Esophagus muscularis mucosa (tissue), 3 donors: ENCODE data around the gene FAM107B.

Experiments
- CTCF ChIP-seq, 3 experiments: fragments of 200-600 bp in 2 of 3; fragments of 450-650 bp in 1 of 3; sonication (generic) in 2 of 3; IDR thresholded peaks; one replicate each; pipeline ENCODE4 v1.5.1; 2017 to 2019; ENCODE audit warnings: antibody characterized with exemption in 3 of 3, mild to moderate bottlenecking in 2 of 3, moderate library complexity in 1 of 3
- POLR2A ChIP-seq: fragments of 450-650 bp; IDR thresholded peaks from one replicate; pipeline ENCODE4 v1.6.1; 2017; ENCODE audit warnings: antibody characterized with exemption, moderate library complexity, mild to moderate bottlenecking, low read depth
- POLR2AphosphoS5 ChIP-seq, 2 donors: sonication (generic); formaldehyde crosslinking; IDR thresholded peaks; one replicate each; pipeline ENCODE4 v1.6.1; 2017; ENCODE audit warnings: antibody characterized with exemption in 2 of 2

DNA sequence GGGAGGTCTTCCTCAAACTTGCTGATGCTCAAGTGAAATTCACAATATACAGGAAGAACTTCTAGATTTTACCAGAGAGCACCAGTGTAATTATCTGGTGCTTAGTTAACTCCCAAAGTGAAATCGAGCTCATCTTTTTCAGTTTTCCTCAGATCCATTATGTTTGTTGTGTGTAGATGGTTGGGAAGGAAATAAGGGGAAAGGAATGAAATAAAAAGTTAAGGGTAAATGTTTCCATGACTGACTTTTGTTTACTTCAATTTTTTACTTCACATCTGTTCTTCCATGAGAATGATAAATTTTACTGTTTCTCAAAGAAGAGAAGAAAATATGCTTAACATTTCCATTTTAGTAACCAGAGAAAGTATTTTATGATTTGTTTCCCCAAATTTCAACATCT lies 21.3 kb downstream of the FAM107B start:
- TF ChIP-seq CTCF (IDR thresholded peaks at IDR 0.05) (no peak), POLR2AphosphoS5 (IDR thresholded peaks at IDR 0.05) (no peak), POLR2A (no peak)
